H1 (cell line): ENCODE data around the gene P2RX1. TPM values are rescaled to one million over a fixed set of nuclear protein-coding genes. Genes with fewer than 3 reads are reported as not detected.

Experiments
- ATF2 ChIP-seq: IDR thresholded peaks from 2 replicates; pipeline ENCODE4 v1.6.1; 2012; ENCODE audit warnings: low read length, inconsistent platforms
- KDM5A ChIP-seq: fragments of 200-600 bp; IDR thresholded peaks from 2 replicates; pipeline ENCODE4 v1.7.1; 2012; ENCODE audit warnings: mild to moderate bottlenecking, low read length, inconsistent platforms, mixed read lengths
- RAD21 ChIP-seq, 2 experiments: IDR thresholded peaks in 1 of 2; conservative IDR thresholded peaks in 1 of 2; 2 replicates each; pipeline ENCODE4 v1.6.1; 2011; ENCODE audit warnings: low read depth in 2 of 2, low read length in 2 of 2, improper control_type of control experiment in 1 of 2, inconsistent platforms in 1 of 2, mild to moderate bottlenecking in 1 of 2, moderate library complexity in 1 of 2
- TAF7 ChIP-seq: optimal IDR thresholded peaks from 2 replicates; pipeline ENCODE3; 2011; ENCODE audit warnings: low read depth, mild to moderate bottlenecking, inconsistent platforms, low read length, moderate library complexity, borderline replicate concordance
- polyA plus RNA-seq, 7 experiments: library from polyadenylated mRNA; depleted of rRNA in 3 of 7; stranded (reverse) in 5 of 7; unstranded in 2 of 7; fragments of >200 nt in 5 of 7; fragments of 200-250 nt in 2 of 7; gene quantifications; 1 replicate in 5 of 7; 2 replicates in 1 of 7; 4 replicates in 1 of 7; pipeline versions ENCODE4 v1.2.1 to v1.2.3, GENCODE V29; 2011 to 2013; ENCODE audit warnings: missing spikeins in 2 of 7, mixed read lengths in 2 of 7
- total RNA-seq: library from RNA; stranded (reverse); fragmentation: NEBNext Ultra II Directional; extraction: Animal tissue kit (Norgen Biotek cat#: 25700); gene quantifications from 2 replicates; pipeline ENCODE4 v1.2.1, GENCODE V29; 2021

Gene P2RX1
- total and polyA plus RNA-seq, 2 of the 8 experiments (the other 6 are each of a cell fraction or from before 2014, with no cell fraction given): 0.45 to 1.1 TPM

- TF ChIP-seq KDM5A: no peak
- no peak for TF ChIP-seq TAF7
- no peak for TF ChIP-seq RAD21 (IDR thresholded peaks at IDR 0.05 in 1 of 2, conservative IDR thresholded peaks at IDR 0.05 in 1 of 2; ENCODE audit: low read depth in 2 of 2, low read length in 2 of 2)
- no peak for TF ChIP-seq ATF2
These were observed 7.4 kb upstream of the P2RX1 start (continued) for GRCh38 chr17:3923466-3924190.
